22Rv1 (cell line): ENCODE measurements around the gene C3orf49.

Experiments used
- H3K27ac ChIP-seq: fragments of 450-650 bp; 2 replicates; pipeline ENCODE4 v1.5.1; 2017
- ZFX ChIP-seq: fragments of 450-650 bp; IDR thresholded peaks from 2 replicates; pipeline ENCODE4 v1.6.1; 2017; ENCODE audit warnings: antibody characterized with exemption, borderline replicate concordance
- TF ChIP-seq, protein P1 (sequence below): fragments of 450-650 bp; IDR thresholded peaks from 2 replicates; pipeline ENCODE4 v1.5.1; 2017; ENCODE audit warnings: mild to moderate bottlenecking

C3orf49 gene

DNA sequence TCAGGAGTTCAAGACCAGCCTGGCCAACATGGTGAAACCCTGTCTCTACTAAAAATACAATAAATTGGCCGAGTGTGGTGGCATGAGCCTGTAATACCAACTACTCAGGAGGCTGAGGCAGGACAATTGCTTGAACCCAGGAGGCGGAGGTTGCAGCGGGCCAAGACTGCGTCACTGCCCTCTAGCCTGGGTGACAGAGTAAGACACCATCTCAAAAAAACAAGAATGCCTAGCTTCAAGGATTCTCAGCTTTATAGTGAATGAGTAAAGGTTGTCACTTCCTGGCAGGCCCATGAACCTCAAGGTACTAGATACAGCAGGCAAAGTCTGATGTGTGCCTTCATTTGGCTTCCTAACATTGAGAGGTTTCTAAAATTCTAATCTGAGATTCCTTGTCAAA is 30.1 kb downstream of the C3orf49 start:
- TF ChIP-seq, protein P1, sequence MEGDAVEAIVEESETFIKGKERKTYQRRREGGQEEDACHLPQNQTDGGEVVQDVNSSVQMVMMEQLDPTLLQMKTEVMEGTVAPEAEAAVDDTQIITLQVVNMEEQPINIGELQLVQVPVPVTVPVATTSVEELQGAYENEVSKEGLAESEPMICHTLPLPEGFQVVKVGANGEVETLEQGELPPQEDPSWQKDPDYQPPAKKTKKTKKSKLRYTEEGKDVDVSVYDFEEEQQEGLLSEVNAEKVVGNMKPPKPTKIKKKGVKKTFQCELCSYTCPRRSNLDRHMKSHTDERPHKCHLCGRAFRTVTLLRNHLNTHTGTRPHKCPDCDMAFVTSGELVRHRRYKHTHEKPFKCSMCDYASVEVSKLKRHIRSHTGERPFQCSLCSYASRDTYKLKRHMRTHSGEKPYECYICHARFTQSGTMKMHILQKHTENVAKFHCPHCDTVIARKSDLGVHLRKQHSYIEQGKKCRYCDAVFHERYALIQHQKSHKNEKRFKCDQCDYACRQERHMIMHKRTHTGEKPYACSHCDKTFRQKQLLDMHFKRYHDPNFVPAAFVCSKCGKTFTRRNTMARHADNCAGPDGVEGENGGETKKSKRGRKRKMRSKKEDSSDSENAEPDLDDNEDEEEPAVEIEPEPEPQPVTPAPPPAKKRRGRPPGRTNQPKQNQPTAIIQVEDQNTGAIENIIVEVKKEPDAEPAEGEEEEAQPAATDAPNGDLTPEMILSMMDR: no peak
- TF ChIP-seq ZFX: no peak
- no peak overlapping the region for H3K27ac ChIP-seq

DNA sequence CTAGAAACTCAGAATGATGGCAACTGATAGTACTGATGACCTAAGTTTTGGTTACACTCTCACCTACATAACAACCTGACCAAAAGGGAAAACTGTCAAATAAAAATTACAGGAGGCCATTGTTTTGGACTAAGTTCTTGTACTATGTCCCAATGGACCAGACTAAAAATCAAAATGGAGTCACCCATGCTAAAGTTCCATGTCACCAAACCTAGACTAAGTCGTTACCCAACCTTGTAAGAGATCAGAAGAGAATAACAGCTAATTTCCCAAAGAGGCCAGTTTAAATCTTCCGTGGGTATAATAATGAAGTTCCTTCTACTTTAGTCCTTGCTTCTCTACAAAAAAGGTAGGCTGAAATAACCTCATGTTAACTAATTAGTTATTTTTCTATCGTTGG is 32.2 kb downstream of the C3orf49 start:
- TF ChIP-seq, protein P1: no peak
- TF ChIP-seq ZFX: no peak
- H3K27ac ChIP-seq: no peak overlapping the region

DNA sequence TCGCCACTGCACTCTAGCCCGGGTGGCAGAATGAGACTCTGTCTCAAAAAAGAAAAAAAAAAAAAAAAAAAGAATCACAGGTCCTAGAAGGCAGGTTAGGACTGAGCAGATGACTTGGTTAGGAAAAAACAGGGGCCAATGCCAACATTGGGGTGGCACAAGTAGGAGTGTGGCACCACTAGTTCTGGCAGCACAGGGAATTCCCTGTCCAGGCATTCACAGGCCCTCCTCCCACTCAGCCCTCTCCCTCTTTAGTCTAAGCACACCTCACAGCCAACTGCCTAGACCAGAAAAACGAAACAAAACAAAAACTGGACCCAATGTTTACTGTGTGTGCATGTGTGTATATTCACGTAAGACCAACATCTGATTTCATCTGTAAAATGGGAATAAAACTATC is 34.0 kb downstream of the C3orf49 start:
- no peak overlapping the region for H3K27ac ChIP-seq
- no peak for TF ChIP-seq ZFX
- TF ChIP-seq, protein P1: no peak

DNA sequence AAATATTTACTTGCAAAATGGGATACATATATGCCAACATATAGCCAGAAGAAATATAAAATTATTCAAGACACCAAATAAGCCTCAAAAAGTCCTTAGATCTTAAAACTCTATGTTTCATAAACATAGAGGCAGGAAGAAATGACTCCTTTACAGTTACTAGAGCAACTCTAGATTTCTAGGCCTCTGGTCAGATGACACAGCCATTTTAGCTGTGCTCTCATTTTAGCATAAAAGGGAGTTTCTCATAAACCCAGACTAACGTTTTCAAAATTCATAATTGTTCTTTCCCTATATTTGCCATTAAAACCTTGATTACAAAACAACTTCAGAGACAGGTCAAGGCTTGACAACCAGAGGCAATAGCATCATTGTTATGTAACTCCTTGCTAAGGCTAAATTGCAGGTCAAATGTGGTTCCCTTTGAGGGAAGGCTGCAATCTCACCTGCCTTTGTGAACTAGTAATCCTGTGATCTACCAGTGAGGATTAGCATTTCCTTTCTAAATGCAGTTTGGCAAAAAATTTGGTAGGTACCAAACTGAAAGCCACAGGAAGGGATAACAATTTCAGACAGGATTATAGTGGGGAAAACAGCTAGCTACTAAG is 36.3 kb downstream of the C3orf49 start:
- H3K27ac ChIP-seq: no peak overlapping the region
- TF ChIP-seq, protein P1: no peak
- TF ChIP-seq ZFX: no peak

DNA sequence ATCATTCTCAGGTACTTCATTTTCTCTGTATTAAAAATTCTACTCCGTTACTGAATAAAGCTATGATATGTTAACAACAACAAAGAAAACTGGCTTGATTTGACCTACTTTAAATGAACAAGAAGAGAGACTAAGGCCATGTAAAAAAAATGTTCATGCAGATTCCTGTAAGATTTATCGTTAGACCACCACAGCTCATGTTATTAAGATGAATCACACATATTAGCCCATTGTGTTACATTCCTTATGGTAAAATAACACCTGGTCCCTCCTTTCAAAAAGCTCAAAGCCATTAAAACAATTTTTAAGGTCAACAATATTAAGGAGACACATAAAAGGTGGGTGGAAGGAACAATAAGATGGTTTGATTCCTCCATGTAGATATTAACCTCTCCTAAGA is 38.2 kb downstream of the C3orf49 start:
- TF ChIP-seq, protein P1: no peak
- no peak for TF ChIP-seq ZFX
- H3K27ac ChIP-seq: no peak overlapping the region

DNA sequence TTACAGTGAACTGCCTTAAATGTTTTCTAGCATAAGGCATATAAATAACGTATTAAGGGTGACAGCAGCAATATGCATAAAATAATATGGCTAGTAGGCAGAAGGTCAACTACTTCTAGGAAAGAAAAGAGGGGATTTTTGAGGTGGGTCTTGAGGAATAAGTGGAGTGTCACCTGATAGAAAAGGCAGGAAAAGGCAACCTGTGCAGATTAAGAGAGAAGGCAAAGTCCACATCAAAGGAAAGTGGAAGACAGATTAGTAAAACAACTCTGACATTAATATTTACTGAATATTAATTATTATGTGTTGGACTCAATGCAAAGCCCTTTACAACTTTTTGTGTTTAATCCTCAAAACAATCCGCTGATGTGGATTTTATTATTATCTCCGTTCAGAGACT is 41.7 kb downstream of the C3orf49 start:
- H3K27ac ChIP-seq: no peak overlapping the region
- TF ChIP-seq ZFX: no peak
- TF ChIP-seq, protein P1: no peak

DNA sequence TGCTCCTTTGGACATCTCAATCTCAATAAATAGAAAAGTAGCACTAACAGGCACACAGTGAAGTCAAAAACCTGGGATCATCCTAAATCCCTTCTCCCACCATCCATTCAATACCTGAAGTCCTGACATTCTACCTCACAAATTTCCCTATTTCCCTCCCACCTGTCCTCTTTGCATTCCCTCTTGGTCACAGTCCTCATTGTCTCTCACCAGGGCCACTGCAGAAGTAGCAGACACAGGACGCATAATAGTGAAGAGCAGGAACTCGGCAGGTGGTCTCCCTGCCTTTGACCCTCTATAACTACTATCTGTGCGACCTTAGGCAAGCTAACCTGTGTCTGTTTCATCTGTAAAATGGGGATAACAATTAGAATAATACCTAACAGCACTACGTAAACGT is 42.2 kb downstream of the C3orf49 start:
- TF ChIP-seq, protein P1: no peak
- TF ChIP-seq ZFX: no peak
- H3K27ac ChIP-seq: no peak overlapping the region
